Activated naive CD8-positive, alpha-beta T cell treated with anti-CD3 and anti-CD28 coated beads, Interleukin-2, amount 10 ng/mL, durations not matched to agents 7 days and 5 days (primary cell): ENCODE measurements around the gene NR2F6. TPM values are rescaled to one million over a fixed set of nuclear protein-coding genes. Genes with fewer than 3 reads are reported as not detected.
A peak's percentile ranks its signal among the peaks of the same experiment; 100 is the strongest.

ENCODE experiments used
- ATAC-seq: fragments of 150-1000 bp; cut with Tn5 transposase; one replicate; pipeline ENCODE4 v1.10.0; 2021; ENCODE audit warnings: low read depth, moderate library complexity
- POLR2A ChIA-PET: fragments of 350-600 bp; sonication (Branson Sonifier 250); formaldehyde crosslinking; loops from one replicate; lab custom pipeline; 2021; ENCODE audit warnings: antibody characterized with exemption; lab: Charles Lee
- DNase-seq: peaks from one replicate; pipeline ENCODE4 v3.0.0; 2021
- H3K27ac Mint-ChIP-seq: one replicate; pipeline ENCODE4 v1.8.0; 2022; ENCODE audit warnings: mild to moderate bottlenecking, mixed read lengths
- H3K27me3 Mint-ChIP-seq: one replicate; pipeline ENCODE4 v1.8.0; 2022; ENCODE audit warnings: mild to moderate bottlenecking, moderate library complexity, mixed read lengths
- H3K36me3 Mint-ChIP-seq: one replicate; pipeline ENCODE4 v1.8.0; 2021; ENCODE audit warnings: mild to moderate bottlenecking, mixed read lengths
- H3K4me1 Mint-ChIP-seq: one replicate; pipeline ENCODE4 v1.8.0; 2021; ENCODE audit warnings: mixed read lengths
- H3K4me3 Mint-ChIP-seq: one replicate; pipeline ENCODE4 v1.8.0; 2022; ENCODE audit warnings: mild to moderate bottlenecking, moderate library complexity, mixed read lengths
- H3K9me3 Mint-ChIP-seq: one replicate; pipeline ENCODE4 v1.8.0; 2021; ENCODE audit warnings: mixed read lengths
- total RNA-seq, 2 experiments: library from RNA; stranded (reverse); gene quantifications; one replicate each; pipeline ENCODE4 v1.2.3, GENCODE V29; 2021

The NR2F6 gene
- total RNA-seq, 2 experiments from 2014 or later = 2.3 to 3.0 TPM

DNA sequence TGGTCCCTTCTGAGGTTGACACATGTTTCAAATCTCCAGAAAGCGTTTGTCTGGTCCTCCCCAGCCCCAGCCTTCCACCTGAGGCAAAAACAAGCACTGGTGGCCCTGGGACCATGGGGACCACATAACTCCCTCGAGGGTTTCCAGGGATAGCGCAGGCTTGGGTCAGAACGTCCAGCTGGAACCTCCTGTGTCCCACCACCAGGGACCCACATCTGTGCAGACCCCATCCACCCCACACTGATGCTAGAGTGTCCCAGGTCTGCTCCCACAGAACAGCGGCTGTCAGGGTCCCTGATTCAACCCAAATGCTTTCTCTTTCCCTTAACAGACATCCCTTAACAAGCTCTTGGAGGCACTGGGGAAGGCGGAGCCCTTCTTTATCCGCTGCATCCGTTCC lies 60.1 kb downstream of the NR2F6 start:
- peak overlapping the region; percentile 96 for H3K27ac Mint-ChIP-seq

GRCh38 chr19:17184371-17184841 lies 61.3 kb downstream of the NR2F6 start:
- H3K4me1 Mint-ChIP-seq = peaks cover 28% of the 10 kb centered on the region
- peaks cover 33% of the 10 kb centered on the region for H3K36me3 Mint-ChIP-seq
- peak overlapping the region; percentile 96 for H3K27ac Mint-ChIP-seq
- H3K9me3 Mint-ChIP-seq = no peaks in the 10 kb centered on the region
- DNase-seq (peak; percentile 71), ATAC-seq (peak; percentile 92)
- H3K27me3 Mint-ChIP-seq = no peaks in the 10 kb centered on the region
- POLR2A ChIA-PET = interaction anchor here (0.7 to 3.5 kb wide), 14 partner anchors 11 to 109 kb away, joined by 3 to 36 read pairs (median 6); partner anchors contain the start of genes HAUS8, MYO9B, OCEL1 and USE1
- peak overlapping the region; percentile 83 for H3K4me3 Mint-ChIP-seq

More for the DNA sequence above, 60.1 kb downstream of the NR2F6 start:
- H3K9me3 Mint-ChIP-seq = no peaks in the 10 kb centered on the region
- peaks cover 28% of the 10 kb centered on the region for H3K4me1 Mint-ChIP-seq
- no peak for ATAC-seq
- POLR2A ChIA-PET = interaction anchor here (0.7 to 3.5 kb wide), 4 partner anchors 12 to 110 kb away, joined by 4 to 36 read pairs (median 21); partner anchors contain the start of genes HAUS8, MYO9B and USE1
- DNase-seq = no peak
- H3K36me3 Mint-ChIP-seq = peaks cover 33% of the 10 kb centered on the region
- H3K4me3 Mint-ChIP-seq = peak overlapping the region; percentile 83
- no peaks in the 10 kb centered on the region for H3K27me3 Mint-ChIP-seq

DNA sequence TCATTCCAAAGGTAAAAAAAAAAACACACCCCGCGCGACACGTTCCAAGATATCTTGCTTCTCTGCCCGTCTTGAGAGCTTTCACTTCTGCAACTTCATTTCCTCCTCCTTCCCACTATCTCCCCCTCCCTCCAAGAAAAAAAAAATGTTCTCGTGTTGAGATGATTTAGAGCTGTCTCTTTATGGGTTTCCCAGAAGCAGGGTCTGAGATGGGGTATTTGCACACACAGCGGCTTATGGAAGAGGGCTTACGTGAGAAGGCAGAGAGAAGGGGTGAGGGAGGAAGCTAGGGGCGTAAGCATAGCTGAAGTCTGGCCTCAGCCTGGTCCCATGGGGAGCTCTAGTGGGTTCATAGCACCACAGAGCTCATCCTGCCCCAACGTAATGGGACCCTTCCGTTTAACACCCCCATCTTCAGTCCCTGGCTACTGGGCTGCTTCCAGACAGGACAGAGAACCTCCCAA lies 61.8 kb downstream of the NR2F6 start:
- Mint-ChIP-seq H3K4me3 (peak overlapping the region; percentile 83), H3K27ac (peak overlapping the region; percentile 96), H3K36me3 (peaks cover 33% of the 10 kb centered on the region), H3K27me3 (no peaks in the 10 kb centered on the region), H3K9me3 (no peaks in the 10 kb centered on the region), H3K4me1 (peaks cover 28% of the 10 kb centered on the region)
- ATAC-seq (peak; percentile 71), DNase-seq (peak; percentile 60)
- POLR2A ChIA-PET = interaction anchor here (0.6 to 3.5 kb wide), 14 partner anchors 13 to 109 kb away, joined by 3 to 36 read pairs (median 5); partner anchors contain the start of genes HAUS8, MYO9B, OCEL1 and USE1

DNA sequence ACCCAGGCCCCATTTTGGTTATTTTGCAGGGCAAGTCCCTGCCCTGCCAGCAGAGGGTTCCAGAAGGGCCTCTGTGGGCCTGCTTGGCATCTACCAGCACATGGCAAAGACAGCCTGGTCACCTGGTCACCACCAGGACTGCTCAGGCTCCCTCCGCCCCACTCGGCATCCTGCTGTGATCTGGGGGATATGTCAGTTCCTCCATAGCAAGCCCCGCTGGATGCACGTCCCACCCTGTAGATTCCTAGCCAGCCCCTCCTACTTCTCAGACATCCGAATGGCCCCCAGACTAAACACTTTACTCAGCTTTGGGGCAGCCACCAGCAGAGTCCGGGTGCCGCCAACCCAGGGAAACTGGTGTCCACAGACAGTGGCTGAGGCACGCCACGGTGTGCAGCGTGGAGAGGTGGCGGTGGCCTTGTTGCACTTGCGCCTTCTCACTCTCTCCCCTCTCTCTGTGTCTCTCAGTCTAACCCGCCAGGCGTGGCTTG lies 62.4 kb downstream of the NR2F6 start:
- Mint-ChIP-seq H3K27ac (peak overlapping the region; percentile 96), H3K4me3 (peak overlapping the region; percentile 83), H3K9me3 (no peaks in the 10 kb centered on the region), H3K27me3 (no peaks in the 10 kb centered on the region), H3K36me3 (peaks cover 31% of the 10 kb centered on the region), H3K4me1 (peaks cover 28% of the 10 kb centered on the region)
- POLR2A ChIA-PET = interaction anchor here (0.6 to 3.5 kb wide), 11 partner anchors 15 to 108 kb away, joined by 3 to 36 read pairs (median 6); partner anchors contain the start of genes HAUS8, MYO9B, OCEL1 and USE1
- DNase-seq (peak; percentile 54), ATAC-seq (no peak)

Other genes starting within 250 kb of the NR2F6 start
- under 1 TPM; 0.42 to 0.68 TPM for gene CPAMD8, start 219.1 kb downstream of the NR2F6 start, total RNA-seq
- 10 to 100 TPM; 50.7 to 51.7 TPM for gene HAUS8, start 170.5 kb downstream of the NR2F6 start, total RNA-seq
- gene MYO9B, start 170.1 kb downstream of the NR2F6 start, total RNA-seq = 100 to 1,000 TPM; 275 to 285 TPM
- 10 to 100 TPM; 30.1 to 31.8 TPM for gene USE1, start 30.6 kb downstream of the NR2F6 start, total RNA-seq
- 10 to 100 TPM; 31.8 to 39.0 TPM for gene OCEL1, start 19.7 kb downstream of the NR2F6 start, total RNA-seq
- not detected for gene USHBP1, start 18.8 kb upstream of the NR2F6 start, total RNA-seq
- gene BABAM1, start 21.5 kb upstream of the NR2F6 start, total RNA-seq = 100 to 1,000 TPM; 104 to 112 TPM
- gene ANKLE1, start 36.0 kb upstream of the NR2F6 start, total RNA-seq = 1 to 10 TPM; 5.7 to 5.8 TPM
- 10 to 100 TPM; 12.4 to 12.9 TPM for gene ABHD8, start 57.5 kb upstream of the NR2F6 start, total RNA-seq
- 10 to 100 TPM; 88.0 to 92.8 TPM for gene MRPL34, start 60.0 kb upstream of the NR2F6 start, total RNA-seq
- 10 to 100 TPM; 44.1 to 46.7 TPM for gene DDA1, start 63.6 kb upstream of the NR2F6 start, total RNA-seq
- gene ANO8, start 88.9 kb upstream of the NR2F6 start, total RNA-seq = 10 to 100 TPM; 19.5 to 23.1 TPM
- 10 to 100 TPM; 41.8 to 46.7 TPM for gene GTPBP3, start 91.6 kb upstream of the NR2F6 start, total RNA-seq
- gene PLVAP, start 131.4 kb upstream of the NR2F6 start, total RNA-seq = under 1 TPM in 1 of 2 experiments, not detected in 1; 0.68 TPM
- 1 to 10 TPM; 4.7 to 5.4 TPM for gene CCDC194, start 148.3 kb upstream of the NR2F6 start, total RNA-seq
- gene BST2, start 159.7 kb upstream of the NR2F6 start, total RNA-seq = 100 to 1,000 TPM; 197 to 201 TPM
- gene MVB12A, start 174.1 kb upstream of the NR2F6 start, total RNA-seq = 10 to 100 TPM; 34.1 to 40.3 TPM
- not detected for gene TMEM221, start 202.7 kb upstream of the NR2F6 start, total RNA-seq
- gene NXNL1, start 215.0 kb upstream of the NR2F6 start, total RNA-seq = not detected
- 1 to 10 TPM; 8.4 to 9.8 TPM for gene SLC27A1, start 224.6 kb upstream of the NR2F6 start, total RNA-seq